NK-92 treated with Interleukin-12 subunit alpha and Interleukin-12 subunit beta, amount 100 ng/mL, for 24 hours (cell line): ENCODE results near the gene ANAPC2.
A peak's percentile ranks its signal among the peaks of the same experiment; 100 is the strongest.

Experiments
- DNase-seq: peaks from one replicate; lab custom pipeline; 2025; lab: John Stamatoyannopoulos, UW

ANAPC2 gene

DNA sequence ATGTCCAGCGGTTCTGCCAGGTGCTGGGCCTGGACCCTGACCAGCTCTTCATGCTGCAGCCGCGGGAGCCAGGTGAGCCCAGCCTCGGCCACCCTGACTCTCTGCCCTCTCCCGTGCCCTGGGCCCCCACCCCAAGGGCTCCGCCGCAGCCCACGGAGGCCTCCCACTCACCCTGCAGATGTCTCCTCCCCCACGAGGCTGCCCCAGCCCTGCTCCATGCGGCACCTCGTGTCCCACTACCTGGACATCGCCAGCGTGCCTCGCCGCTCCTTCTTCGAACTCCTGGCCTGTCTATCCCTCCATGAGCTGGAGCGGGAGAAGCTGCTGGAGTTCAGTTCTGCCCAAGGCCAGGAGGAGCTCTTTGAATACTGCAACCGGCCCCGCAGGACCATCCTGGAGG, 26.3 kb upstream of the ANAPC2 start:
- no peak for DNase-seq

DNA sequence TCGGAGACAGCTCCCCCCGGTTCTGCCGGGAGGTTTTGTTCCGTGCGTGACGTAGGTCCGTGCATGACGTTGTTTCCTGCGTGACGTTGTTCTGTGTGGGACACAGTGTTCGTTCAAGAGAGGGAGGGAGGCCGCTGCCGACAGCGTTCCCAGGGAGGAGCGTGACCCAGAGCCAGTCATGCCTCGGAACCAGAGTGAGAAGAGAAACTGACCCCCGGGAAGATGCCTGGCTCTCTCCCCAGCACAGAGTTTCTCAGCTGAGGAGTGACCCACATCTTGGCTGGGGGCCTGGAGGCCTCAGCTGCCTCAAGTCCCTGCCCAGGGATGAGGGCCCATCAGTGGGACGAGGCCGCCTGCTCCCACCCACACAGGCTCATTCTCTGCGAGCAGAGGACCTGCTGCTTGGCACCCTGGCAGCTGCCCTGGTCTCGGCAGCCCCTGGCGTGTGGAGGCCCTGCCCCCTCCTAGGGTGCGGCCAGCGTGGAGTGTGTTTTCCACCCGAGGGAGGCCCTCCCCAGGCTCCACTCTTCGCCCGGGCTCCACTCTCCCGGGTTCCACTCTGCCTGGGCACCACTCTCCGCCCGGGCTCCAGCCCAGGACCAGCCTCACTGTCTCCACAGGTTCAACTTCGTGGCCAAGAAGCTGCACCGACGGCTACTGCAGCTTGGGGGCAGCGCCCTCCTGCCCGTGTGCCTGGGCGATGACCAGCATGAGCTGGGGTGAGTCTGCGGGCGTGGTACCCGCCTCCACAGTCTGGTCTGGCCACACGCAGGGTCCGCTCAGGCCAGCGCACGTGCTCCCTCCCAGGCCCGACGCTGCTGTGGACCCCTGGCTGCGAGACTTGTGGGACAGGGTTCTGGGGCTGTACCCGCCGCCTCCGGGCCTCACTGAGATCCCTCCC, 25.1 kb upstream of the ANAPC2 start:
- no peak for DNase-seq

DNA sequence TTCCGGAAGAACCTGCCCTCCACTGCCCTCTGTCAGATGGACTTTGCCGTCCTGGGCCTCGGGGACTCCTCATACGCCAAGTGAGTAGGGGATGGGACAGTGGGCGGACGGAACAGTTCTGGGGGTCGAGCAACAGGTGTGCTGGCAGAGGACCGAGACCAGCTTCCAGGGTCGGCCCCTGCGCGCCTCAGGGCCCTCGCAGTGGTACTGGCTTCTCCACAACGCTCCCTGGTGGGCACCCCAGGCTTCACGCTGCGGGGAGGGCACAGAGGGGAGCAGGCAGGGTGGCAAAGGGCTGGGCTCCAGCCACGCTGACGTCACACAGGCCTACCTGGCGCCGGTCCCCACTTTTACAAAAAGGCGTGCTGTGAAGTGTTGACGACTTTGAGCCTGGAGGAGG, 24.2 kb upstream of the ANAPC2 start:
- no peak for DNase-seq

DNA sequence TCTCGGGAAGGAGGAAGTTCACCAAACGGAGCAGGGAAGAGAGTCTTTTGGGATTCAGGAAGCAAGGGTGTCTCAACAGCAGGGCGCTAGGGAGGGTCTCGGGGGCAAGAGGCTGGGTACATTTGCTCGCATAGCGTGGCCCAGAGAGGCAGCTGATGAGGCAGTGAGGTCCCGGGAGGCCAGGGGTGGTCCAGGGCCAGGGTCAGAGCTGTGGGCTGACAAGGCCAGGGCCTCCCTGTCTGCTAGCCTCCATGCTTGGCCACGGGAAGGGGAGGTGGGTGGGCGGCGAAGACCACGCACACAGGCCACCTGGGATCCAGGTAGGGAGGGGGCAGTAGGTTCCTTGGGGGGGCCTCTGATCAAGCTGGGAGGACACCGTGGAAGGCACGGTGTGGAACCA, 23.2 kb upstream of the ANAPC2 start:
- no peak for DNase-seq

DNA sequence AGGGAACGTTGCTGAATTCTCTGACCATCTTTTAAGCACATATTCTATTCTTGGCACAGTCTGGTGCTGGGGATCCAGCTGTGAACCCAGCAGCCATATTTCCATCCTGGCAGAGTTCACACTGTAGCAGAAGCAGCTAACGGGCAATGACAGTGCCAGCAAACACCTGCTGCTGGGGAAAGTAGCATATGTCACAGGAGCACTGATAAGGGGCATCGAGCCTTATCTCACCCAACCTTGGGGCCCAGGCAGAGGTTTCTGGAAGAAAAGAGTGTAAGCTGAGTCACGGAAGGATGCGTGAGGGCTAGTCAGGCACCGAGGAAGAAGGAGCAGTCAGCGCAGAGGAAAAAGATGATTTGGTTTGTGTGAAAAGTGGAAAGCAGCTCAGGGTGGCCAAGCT, 18.2 kb upstream of the ANAPC2 start:
- DNase-seq = no peak

DNA sequence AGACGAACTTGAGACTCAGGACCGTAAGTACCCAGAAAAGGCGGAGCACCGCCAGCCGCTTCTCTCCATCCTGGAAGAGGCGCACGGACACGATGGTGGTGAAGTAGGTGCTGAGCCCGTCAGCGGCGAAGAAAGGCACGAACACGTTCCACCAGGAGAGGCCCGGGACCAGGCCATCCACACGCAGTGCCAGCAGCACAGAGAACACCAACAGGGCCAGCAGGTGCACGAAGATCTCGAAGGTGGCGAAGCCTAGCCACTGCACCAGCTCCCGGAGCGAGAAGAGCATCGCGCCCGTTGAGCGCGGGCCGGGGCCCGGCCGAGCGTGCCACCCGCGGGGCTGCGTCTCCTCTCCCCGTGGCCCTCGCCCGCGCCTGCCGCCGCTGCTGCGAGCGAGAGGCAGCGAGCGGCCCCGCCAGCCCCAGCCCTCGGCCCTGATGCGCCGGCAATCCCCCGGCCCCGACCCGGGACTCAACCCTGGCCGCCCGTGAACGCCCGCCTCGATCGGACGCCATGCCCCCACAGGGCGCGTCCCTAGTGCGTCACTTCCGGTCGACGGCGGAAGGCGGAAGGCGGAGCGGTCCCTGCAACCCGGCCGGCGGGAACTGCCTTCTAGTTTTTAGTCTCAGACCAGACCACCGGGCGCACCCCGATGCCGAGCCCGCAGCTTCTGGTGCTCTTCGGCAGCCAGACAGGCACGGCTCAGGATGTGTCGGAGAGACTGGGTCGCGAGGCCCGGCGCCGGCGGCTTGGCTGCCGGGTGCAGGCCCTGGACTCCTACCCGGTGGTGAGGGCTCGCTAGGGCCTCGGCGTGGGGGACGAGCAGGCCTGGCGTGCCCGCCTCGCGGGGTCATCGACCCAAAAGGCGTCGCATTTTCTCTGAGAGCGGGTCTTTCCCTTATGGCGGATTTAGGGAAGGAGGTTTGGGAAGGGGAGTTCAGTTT, 17.0 kb upstream of the ANAPC2 start, which contains the start of the genes NDOR1 and TMEM203:
TSS of gene NDOR1 (plus strand) at position 575 of the 944 bp plus-strand sequence. CDS start at position 653, 78 bp downstream.
TSS of gene TMEM203 (minus strand) at position 523 of the 944 bp plus-strand sequence. CDS start at position 289, 234 bp downstream.
- DNase-seq = peak; percentile 84

DNA sequence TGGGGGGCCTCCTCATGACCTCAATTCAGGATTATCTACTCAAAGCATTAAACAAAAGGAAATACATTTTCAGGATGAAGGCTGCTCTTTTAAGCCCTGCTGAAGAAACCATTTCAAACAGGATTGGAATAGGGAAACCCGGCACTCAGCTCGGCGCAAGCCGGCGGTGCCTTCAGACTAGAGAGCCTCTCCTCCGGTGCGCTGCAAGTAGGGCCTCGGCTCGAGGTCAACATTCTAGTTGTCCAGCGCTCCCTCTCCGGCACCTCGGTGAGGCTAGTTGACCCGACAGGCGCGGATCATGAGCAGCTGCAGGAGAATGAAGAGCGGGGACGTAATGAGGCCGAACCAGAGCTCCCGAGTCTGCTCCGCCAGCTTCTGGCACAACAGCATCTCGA, 16.4 kb upstream of the ANAPC2 start:
- no peak for DNase-seq

DNA sequence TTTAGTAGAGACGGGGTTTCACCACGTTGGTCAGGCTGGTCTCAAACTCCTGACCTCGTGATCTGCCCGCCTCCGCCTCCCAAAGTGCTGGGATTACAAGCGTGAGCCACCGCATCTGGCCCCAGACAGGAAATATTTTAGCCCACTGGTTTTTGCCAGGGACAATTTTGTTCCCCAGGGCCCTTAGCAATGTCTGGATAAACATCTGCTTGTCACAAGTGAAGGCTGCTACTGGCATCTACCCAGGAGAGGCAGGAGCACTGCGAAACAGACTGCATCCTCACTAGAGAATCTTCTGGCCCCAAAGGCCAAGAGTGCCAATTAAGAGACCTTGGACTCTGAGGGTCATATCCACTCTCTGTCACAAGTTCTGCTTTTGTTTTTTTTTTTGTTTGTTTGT, 14.6 kb upstream of the ANAPC2 start:
- DNase-seq = no peak

DNA sequence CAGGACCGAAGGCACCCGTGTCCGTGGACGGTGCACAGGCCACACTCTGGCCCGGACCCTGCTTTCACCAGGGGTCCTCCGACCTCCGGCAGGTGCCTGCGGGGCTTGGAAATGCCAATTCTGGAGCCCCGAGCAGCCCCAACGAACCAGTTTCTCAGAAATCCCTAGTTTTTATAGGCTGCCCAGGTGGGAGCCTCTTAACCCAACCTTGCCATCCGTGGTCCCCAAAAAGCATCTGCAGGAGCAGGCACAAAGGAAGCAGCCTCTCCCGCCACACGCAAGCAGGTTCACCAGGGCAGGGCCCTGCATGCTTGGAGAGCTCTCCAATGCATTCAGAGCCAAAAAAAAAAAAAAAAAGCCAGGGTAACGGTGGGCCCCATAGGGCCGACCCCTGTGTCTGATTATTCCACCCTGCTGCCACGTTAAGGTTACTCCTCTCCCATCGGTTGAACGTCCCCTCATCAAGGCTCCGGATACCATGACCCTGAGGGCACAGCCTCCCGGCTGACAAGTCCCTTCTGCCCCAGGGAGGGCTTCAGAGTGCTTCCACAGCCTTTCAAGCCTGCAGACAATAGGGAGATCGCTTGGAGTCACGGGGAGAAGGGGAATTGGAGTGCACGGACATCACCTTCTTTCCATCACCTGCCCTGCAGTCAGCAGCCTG, 13.0 kb upstream of the ANAPC2 start:
- DNase-seq = no peak

DNA sequence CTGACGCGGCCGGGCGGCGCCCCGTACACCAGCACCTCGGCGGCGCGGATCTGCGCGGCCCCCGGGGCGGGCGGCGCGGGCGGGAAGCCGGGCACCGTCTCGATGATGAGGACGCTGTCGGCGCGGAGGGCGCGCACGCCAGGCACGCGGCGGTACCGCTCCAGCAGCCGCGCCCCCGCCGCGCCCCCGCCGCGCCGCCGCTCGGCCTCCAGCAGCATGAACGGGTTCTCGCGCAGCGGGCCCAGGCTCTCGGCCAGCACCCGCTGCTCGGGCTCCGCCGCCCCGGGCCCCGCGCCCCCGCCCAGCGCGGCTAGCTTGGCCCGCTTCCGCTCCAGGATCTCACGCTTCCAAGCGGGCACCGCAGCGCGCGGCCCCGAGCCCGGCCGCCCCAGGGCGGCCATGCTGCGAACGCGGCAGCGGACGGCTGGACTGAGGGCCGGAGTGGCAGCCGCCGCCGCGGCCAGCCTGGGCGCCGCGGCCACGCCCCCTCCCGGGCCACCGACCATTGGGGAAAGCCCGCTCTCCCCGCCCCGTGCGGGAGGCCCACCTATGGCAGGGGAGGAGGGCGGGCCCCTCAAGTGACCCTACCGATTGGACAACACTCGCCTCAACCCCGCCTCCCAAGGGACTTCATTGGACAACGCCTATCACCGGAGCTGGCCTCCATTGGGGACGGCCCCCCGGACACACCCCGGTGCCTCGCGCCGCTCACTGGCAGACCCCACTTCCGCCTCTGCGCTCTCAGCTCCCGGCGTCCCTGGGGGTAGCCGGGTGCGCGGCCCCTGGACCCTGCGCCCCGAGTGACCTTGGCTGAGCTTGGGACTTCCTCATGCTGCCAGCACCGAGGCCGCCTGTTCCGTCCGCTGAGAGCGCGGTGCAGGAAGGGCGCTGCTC, 12.2 kb upstream of the ANAPC2 start, which contains the start of gene TPRN:
TSS of gene TPRN (minus strand) at position 431 of the 894 bp plus-strand sequence. CDS start at position 401, 30 bp downstream.
- peak; percentile 97 for DNase-seq

DNA sequence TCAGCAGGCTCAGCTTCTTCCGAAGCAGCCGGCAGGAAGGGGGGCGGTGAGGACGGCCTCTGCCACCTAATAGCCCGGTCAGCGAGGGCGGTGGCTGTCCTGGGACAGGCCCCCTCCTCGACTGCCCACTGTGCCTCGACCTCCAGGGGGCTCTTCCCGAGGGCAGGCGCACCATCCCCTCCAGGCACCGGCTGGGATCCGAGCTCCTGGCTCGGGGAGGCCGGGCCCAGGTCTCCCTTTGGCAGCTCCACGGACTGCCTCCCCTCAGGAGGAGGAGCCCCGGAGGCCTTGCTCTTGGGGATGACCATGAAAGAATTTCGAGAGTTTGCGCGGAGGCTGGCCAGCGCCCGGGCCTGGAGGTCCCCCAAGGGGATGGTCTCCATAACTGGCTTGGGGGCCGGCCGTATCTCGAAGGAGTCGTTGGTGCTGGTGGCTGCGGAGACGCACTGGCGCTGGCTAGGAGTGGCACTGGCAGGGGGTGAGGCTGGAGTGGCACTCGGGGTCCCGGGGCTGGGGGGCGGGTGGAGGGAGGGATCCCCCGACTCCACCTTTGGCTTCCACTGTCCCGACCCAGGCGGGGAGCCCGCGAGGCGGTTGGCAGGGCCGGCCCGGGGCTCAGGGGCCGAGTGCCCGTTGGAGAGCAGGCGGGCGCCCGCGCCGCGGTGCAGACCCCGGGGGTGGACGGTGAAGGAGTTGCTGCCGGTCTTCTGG, 11.2 kb upstream of the ANAPC2 start:
- DNase-seq = no peak

DNA sequence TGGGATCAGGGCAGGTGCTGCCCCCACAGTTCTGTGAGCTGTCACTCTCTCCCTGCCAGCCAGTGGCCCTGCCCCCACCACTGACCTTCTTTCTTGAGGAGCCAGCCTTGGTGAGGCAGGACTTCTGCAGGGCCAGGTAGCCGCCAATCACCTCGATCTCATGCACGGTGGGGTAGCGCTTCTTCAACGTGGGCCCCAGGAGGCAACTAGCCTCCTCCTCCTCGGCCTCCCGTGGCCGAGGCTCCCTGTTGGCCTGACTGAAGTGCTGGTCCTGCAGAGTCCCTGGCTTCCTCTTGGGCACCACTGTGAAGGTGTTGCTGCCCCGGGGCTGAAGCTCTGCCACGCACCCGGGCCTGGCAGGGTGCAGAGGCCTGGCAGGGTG, 10.5 kb upstream of the ANAPC2 start:
- no peak for DNase-seq

DNA sequence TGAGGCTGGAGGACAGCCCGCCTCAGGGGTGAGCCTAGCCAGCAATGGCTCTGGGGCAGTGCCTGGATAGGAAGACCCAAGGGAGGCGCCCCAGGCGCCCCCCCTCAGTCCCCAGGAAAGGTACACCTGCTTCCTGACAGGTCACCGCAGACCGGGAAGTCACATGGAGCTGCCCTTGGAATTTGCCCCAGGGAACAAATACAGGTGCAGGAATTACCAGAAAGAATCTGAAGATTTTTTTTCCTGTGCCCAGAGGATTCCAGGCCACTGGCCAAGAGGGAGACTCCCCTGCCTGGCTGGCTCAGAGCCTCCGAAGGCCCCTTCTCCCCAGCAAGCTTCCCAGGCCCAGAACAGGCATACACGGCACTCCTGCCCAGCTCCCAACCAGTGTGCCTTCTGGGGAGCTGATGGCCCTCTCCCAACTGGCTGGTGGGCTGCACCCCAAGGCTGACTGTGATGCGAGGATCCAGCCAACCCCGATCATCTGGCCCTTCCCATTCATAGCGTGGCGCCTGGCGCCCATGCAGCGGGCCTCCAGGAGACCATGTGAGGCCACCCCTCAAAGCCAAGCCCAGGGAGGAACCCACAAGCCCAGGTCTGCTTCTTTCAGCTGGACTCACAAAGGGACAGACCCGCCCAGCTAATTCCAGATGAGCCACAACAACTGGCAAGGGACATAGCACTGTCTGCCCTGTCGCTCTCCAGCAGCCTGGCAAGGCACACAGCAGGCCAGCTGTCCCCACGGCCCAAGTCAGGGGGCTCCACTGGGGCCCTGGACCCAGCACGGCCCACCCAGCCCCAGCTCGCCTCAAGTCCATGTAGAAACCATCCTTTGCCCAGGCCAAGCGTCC, 9.9 kb upstream of the ANAPC2 start:
- DNase-seq = no peak

DNA sequence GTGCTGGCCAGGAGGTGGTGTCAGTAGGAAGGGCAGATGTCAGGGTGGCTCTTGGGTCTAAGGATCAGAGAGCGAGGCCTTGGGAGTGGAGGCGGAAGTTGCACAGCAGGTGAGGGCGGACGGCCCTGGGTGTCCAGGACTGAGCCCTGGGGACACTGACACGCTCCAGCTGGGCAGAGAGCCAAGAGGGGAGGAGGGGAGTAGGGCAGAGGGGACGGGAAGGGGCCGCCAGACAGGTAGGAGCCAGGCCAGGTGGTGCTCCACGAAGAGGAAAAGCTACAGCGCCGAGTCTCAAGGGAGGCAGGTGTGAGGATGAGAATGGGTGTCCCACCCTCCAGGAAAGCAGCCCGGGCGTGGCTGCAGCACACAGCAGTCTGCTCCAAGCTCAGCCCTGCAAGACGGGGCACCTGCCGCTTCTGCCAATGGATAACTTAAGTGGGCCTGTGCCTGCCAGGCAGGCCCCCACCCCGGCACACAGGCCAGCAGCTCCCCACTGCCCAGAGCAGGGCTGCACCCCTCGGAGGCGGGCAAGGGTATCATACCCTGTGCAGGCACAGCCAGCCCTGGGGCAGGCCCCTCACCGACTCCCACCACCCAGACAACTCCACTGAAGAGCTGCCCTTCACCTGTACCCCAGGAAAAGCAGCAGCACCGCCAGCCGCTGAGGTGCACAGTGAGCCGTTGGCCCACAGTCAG, 7.3 kb upstream of the ANAPC2 start:
- DNase-seq = no peak

DNA sequence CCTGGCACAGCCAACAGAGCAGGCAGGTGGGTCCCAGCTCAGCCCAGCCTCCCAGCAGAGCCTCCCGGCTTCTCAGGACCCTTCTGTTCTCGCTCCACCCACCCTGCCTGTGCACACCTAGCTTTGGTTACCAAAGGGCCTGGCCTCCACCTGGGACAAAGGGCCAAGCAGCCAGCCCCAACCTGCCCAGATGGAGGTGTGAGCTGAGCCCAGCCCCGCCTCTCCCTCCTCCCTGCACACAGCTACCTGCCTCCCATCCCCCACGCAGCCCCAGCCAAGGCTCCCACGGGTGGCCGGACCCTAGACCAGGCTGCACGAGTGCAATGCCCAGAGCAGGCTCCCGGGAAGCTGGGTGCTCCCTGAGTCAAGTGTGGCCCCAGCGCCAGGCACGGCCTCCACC, 6.5 kb upstream of the ANAPC2 start:
- no peak for DNase-seq

DNA sequence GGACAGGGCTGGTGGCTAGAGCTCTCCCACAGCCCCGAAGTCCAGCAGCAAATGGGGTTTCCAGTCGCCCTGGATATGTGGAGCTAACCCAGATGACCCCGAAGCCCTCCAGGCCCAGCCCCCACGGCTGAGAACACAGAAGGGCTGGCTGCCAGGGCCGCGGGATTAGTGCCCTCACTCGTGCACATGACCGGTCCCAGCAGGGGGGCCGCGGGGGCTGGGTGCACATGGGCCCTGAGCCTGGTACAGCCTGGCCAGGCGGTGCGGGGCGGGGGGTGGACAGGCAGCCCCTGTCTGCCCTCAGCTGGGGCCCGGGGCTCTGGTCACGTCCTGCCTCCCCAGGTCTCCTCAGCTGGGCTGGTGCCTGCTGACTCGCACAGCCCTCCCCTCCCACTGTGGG, 6.0 kb upstream of the ANAPC2 start:
- DNase-seq = no peak

DNA sequence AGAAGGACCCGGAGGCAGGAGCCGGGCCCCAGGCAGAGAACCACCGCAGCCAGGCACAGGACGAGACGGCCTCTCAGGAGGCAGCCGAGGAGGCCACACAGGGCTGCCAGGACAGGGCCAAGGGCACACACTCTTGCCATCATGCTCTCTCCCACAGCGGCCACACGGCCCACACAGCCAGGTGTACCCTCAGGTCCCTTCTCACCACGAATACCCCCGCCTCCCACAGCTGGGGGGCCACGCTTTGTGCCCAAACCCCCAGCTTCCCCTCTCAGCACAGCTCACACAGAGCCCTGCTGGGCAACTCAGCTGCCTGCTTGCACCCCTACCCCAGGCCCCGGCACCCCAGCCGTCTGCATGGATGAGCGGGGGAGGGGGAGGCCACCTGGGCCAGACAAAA, 5.4 kb upstream of the ANAPC2 start:
- DNase-seq = no peak

DNA sequence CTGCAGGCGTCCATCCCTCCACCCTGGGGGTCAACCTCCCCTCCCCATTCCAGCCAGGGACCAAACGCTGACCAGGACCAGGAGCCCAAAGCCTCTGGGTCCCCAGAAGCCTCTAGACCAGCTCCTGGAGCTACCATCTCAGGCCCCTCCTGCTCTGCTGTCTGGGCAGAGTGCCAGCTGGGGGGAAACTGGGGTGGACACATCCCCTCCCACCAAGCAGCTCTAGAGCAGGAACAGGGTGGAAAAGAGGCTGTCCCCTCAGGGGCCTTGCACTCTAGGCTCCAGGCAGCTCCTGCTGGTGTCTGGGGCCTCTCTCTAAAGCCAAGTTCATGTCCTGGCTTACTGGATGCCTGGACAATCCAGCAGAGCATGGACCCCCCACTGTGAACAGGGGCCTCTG, 4.5 kb upstream of the ANAPC2 start:
- DNase-seq = no peak

DNA sequence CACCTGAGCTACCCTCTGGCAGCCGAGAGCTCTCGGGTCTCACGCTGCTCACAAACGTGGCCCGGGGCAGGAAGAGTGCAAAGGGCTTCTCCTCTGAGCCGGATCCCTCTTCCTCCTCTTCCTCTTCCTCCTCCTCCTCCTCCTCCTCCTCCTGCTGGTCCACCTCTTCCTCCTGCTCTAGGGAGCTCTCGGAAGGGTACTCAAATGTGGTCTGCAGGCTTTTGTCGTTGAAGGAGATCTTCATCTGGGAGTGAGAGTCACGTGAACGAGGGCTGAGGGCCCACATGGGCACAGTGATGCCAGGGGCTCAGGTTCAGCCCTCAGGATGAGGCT, 4.1 kb upstream of the ANAPC2 start:
- DNase-seq = no peak
